Heart left ventricle (tissue), 16 donors: ENCODE results near the gene DVL1. TPM values are rescaled to one million over a fixed set of nuclear protein-coding genes. Genes with fewer than 3 reads are reported as not detected.

Experiments
- ATAC-seq, 4 donors: fragments of 200-7000 bp; cut with Tn5 transposase; one replicate each; pipeline ENCODE4 v1.9.1; 2020 to 2022; ENCODE audit warnings: moderate library complexity in 4 of 4, mild to moderate bottlenecking in 3 of 4, moderate number of reproducible peaks in 1 of 4
- DNase-seq, 5 donors: peaks; one replicate each; pipeline ENCODE4 v3.0.0-alpha.2; 2020
- H3K27ac ChIP-seq, 12 donors: fragments of 200-600 bp; sonication (generic) in 4 of 12; one replicate each; pipeline versions ENCODE4 v1.5.0 to v1.8.0; 2016 to 2022; ENCODE audit warnings: mild to moderate bottlenecking in 2 of 12
- H3K27me3 ChIP-seq, 9 donors: fragments of 200-600 bp; sonication (generic) in 2 of 9; one replicate each; pipeline versions ENCODE4 v1.5.1 to v1.8.0; 2016 to 2022; ENCODE audit warnings: mild to moderate bottlenecking in 3 of 9
- H3K36me3 ChIP-seq, 9 donors: fragments of 200-600 bp; sonication (generic) in 2 of 9; one replicate each; pipeline versions ENCODE4 v1.5.0 to v1.8.0; 2018 to 2022; ENCODE audit warnings: mild to moderate bottlenecking in 2 of 9
- H3K4me1 ChIP-seq, 12 donors: fragments of 200-600 bp; sonication (generic) in 4 of 12; one replicate each; pipeline versions ENCODE4 v1.5.0 to v1.8.0; 2016 to 2022; ENCODE audit warnings: mild to moderate bottlenecking in 3 of 12
- H3K4me3 ChIP-seq, 12 donors: fragments of 200-600 bp; sonication (generic) in 4 of 12; one replicate each; pipeline versions ENCODE4 v1.5.0 to v1.8.0; 2017 to 2022; ENCODE audit warnings: mild to moderate bottlenecking in 9 of 12, moderate library complexity in 4 of 12
- H3K9me3 ChIP-seq, 12 donors: fragments of 200-600 bp; sonication (generic) in 4 of 12; one replicate each; pipeline versions ENCODE4 v1.5.0 to v1.8.0; 2016 to 2022; ENCODE audit warnings: mild to moderate bottlenecking in 1 of 12
- CTCF ChIP-seq, 12 donors: fragments of 200-600 bp; sonication (generic) in 4 of 12; IDR thresholded peaks; one replicate each; pipeline versions ENCODE4 v1.5.0 to v1.8.0; 2018 to 2022; ENCODE audit warnings: antibody characterized with exemption in 12 of 12, mild to moderate bottlenecking in 5 of 12
- POLR2A ChIP-seq, 2 donors: fragments of 450-650 bp; IDR thresholded peaks; one replicate each; pipeline ENCODE4 v1.6.1; 2017; ENCODE audit warnings: antibody characterized with exemption in 2 of 2, mild to moderate bottlenecking in 2 of 2, moderate library complexity in 2 of 2
- WGBS, 4 donors: extraction: QIAGEN DNeasy Blood & Tissue Kit in 2 of 4; methylation state at CpG; one replicate each; pipeline versions ENCODE4 v1.1.5 to v1.1.7; 2013 to 2018; 5-methylcytosine and 5-hydroxymethylcytosine counted together
- intact Hi-C, 10 donors: fragments of 100-400 bp; cut with DNase I; formaldehyde crosslinking; loops; one replicate each; pipeline versions ENCODE4 v1.11.1 to v1.14.2; 2022
- polyA plus RNA-seq, 2 donors: library from polyadenylated mRNA; stranded (reverse); fragments of 200-250 nt; gene quantifications; one replicate each; pipeline ENCODE4 v1.2.3, GENCODE V29; 2013
- total RNA-seq, 9 donors: library from RNA; depleted of rRNA in 2 of 9; stranded (reverse); fragments of >200 nt in 2 of 9; fragmentation: NEBNext Ultra II Directional in 3 of 9; extraction: Animal tissue kit (Norgen Biotek cat#: 25700) in 3 of 9; gene quantifications; one replicate each; pipeline versions ENCODE4 v1.1.0 to v1.2.4, GENCODE V29; 2016 to 2023
- donor health status: ischemic (EF 13 %, LVEDD 7.1; RV severe dilation, severe dysfunction).
- donor health status: healthy with polysubstance abuse.
- donor health status: DM: no; HTN: yes; CAD: no.
- donor health status: DM: no; HTN: no; CAD: no.
- donor health status: ischemic (EF 25% LVEDD 6.9; RV normal size, moderate dysfunction).
- donor health status: ischemic (EF 25% LVEDD 5.7; RV mildly dilated, moderate dysfunction).
- donor health status: healthy.
- donor health status: DM: yes; HTN: yes; CAD: no.
- donor health status: ischemic (EF 35%, LVEDD 5.7; RV mildly dilated, moderate dysfunction).
- donor health status: nonischemic (EF 11% LVEDD 7.7; RV severe dilation, severe dysfunction).
- donor health status: DM: yes; HTN: yes; CAD: no.
- donor health status: PGD.
- donor health status: ischemic (EF 29% LVEDD 5.4; RV normal size, mild dysfunction).
- donor health status: nonischemic (EF 23%, LVEDD 6.1; RV moderate dilation, normal function).

Gene DVL1
- total and polyA plus RNA-seq, 11 donors: 75.3 to 177 (median 87.1) TPM

- Histone ChIP-seq H3K4me1 (no peaks in the 10 kb centered on the region), H3K27me3 (no peaks in the 10 kb centered on the region), H3K36me3 (peaks cover 0 to 58% (median 41%) of the 10 kb centered on the region in 9 donors), H3K4me3 (no peak overlapping the region), H3K9me3 (no peaks in the 10 kb centered on the region), H3K27ac (no peak overlapping the region)
- ATAC-seq (peak in 1 of 4 donors; percentile 11), DNase-seq (no peak)
- TF ChIP-seq POLR2A (IDR thresholded peaks at IDR 0.05) (no peak), CTCF (IDR thresholded peaks at IDR 0.05) (no peak)
- intact Hi-C loops: no loop called here
- WGBS, 4 donors: 80 to 87% (median 85%) methylated on average over 16 to 18 of the region's 18 CpGs
Observed at GRCh38 chr1:1337793-1338147, 11.4 kb downstream of the DVL1 start.

- ATAC-seq (no peak), DNase-seq (no peak)
- TF ChIP-seq POLR2A (IDR thresholded peaks at IDR 0.05) (no peak), CTCF (IDR thresholded peaks at IDR 0.05) (no peak)
- peaks cover 0 to 58% (median 41%) of the 10 kb centered on the region in 9 donors for H3K36me3 ChIP-seq
- no peaks in the 10 kb centered on the region for H3K9me3 ChIP-seq
- H3K27me3 ChIP-seq: no peaks in the 10 kb centered on the region
- H3K4me3 ChIP-seq: no peak overlapping the region
- no peak overlapping the region for H3K27ac ChIP-seq
- WGBS, 4 donors: 95 to 96% (median 95%) methylated on average over 29 to 32 of the region's 32 CpGs
- H3K4me1 ChIP-seq: no peaks in the 10 kb centered on the region
- intact Hi-C loops: no loop called here
Observed at GRCh38 chr1:1336931-1337792, 12.1 kb downstream of the DVL1 start.

GRCh38 chr1:1336446-1336845, 12.8 kb downstream of the DVL1 start:
- no peak for DNase-seq
- peaks cover 0 to 2% (median 0%) of the 10 kb centered on the region in 12 donors for H3K4me1 ChIP-seq
- no peak for TF ChIP-seq CTCF (IDR thresholded peaks at IDR 0.05)
- TF ChIP-seq POLR2A (IDR thresholded peaks at IDR 0.05): no peak
- H3K27ac ChIP-seq: no peak overlapping the region
- intact Hi-C loops: no loop called here
- peaks cover 0 to 50% (median 34%) of the 10 kb centered on the region in 9 donors for H3K36me3 ChIP-seq
- WGBS, 4 donors: 91 to 94% (median 92%) methylated on average over 13 to 26 of the region's 26 CpGs
- no peak for ATAC-seq
- no peaks in the 10 kb centered on the region for H3K9me3 ChIP-seq
- H3K4me3 ChIP-seq: no peak overlapping the region
- H3K27me3 ChIP-seq: no peaks in the 10 kb centered on the region

- intact Hi-C loops: no loop called here
- DNase-seq: no peak
- ATAC-seq: no peak
- H3K4me3 ChIP-seq: no peak overlapping the region
- H3K4me1 ChIP-seq: peaks cover 0 to 8% (median 4%) of the 10 kb centered on the region in 12 donors
- H3K9me3 ChIP-seq: no peaks in the 10 kb centered on the region
- H3K27me3 ChIP-seq: no peaks in the 10 kb centered on the region
- TF ChIP-seq POLR2A (IDR thresholded peaks at IDR 0.05) (no peak), CTCF (IDR thresholded peaks at IDR 0.05) (no peak)
- 90 to 93% (median 91%) methylated on average over 7 to 21 of the region's 21 CpGs for WGBS, 4 donors
- peaks cover 0 to 46% (median 30%) of the 10 kb centered on the region in 9 donors for H3K36me3 ChIP-seq
- no peak overlapping the region for H3K27ac ChIP-seq
Observed at GRCh38 chr1:1335792-1336248, 13.4 kb downstream of the DVL1 start.
